Natural killer cell (primary cell): ENCODE results near the gene GABBR1. TPM values are rescaled to one million over a fixed set of nuclear protein-coding genes. Genes with fewer than 3 reads are reported as not detected.

ENCODE experiments used
- ATAC-seq, 3 donors: fragments of 150-1000 bp in 2 of 3; fragments of 200-7000 bp in 1 of 3; cut with Tn5 transposase; 1 replicate in 1 of 3; 2 replicates in 2 of 3; pipeline ENCODE4 v1.10.0; 2021; ENCODE audit warnings: mild to moderate bottlenecking in 2 of 3, moderate library complexity in 2 of 3
- DNase-seq, 2 donors: peaks; one replicate each; pipeline versions ENCODE4 v3.0.0 to v3.0.0-alpha.2; 2013 to 2021; ENCODE audit warnings: mixed read lengths in 1 of 2
- H3K27ac ChIP-seq: one replicate; pipeline ENCODE4 v1.5.1; 2013; ENCODE audit warnings: mild to moderate bottlenecking, low read length
- H3K27me3 ChIP-seq: one replicate; pipeline ENCODE4 v1.6.1; 2013; ENCODE audit warnings: low read length; ENCODE audit not compliant: control insufficient read depth, insufficient read depth
- H3K36me3 ChIP-seq: one replicate; pipeline ENCODE4 v1.6.1; 2013; ENCODE audit warnings: low read length; ENCODE audit not compliant: control insufficient read depth, insufficient read depth
- H3K4me1 ChIP-seq: one replicate; pipeline ENCODE4 v1.6.1; 2013; ENCODE audit warnings: low read length; ENCODE audit not compliant: control insufficient read depth, insufficient read depth
- H3K4me3 ChIP-seq: one replicate; pipeline ENCODE4 v1.5.1; 2013; ENCODE audit warnings: low read length
- H3K9me3 ChIP-seq: one replicate; pipeline ENCODE4 v1.6.1; 2013; ENCODE audit warnings: low read length; ENCODE audit not compliant: control insufficient read depth, insufficient read depth
- H3K27ac Mint-ChIP-seq, 2 donors: one replicate each; pipeline ENCODE4 v1.8.0; 2022; ENCODE audit warnings: mild to moderate bottlenecking in 2 of 2, mixed read lengths in 2 of 2, moderate library complexity in 1 of 2
- H3K27me3 Mint-ChIP-seq, 2 donors: one replicate each; pipeline ENCODE4 v1.8.0; 2022; ENCODE audit warnings: low read depth in 2 of 2, mixed read lengths in 2 of 2
- H3K36me3 Mint-ChIP-seq: one replicate; pipeline ENCODE4 v1.8.0; 2022; ENCODE audit warnings: mixed read lengths
- H3K4me1 Mint-ChIP-seq, 2 donors: one replicate each; pipeline ENCODE4 v1.8.0; 2022; ENCODE audit warnings: mixed read lengths in 2 of 2
- H3K4me3 Mint-ChIP-seq: one replicate; pipeline ENCODE4 v1.8.0; 2022; ENCODE audit warnings: mild to moderate bottlenecking, moderate library complexity, mixed read lengths
- H3K9me3 Mint-ChIP-seq, 2 donors: one replicate each; pipeline ENCODE4 v1.8.0; 2022; ENCODE audit warnings: mixed read lengths in 2 of 2
- CTCF ChIP-seq: fragments of 200-600 bp; IDR thresholded peaks from one replicate; pipeline ENCODE4 v1.8.0; 2022; ENCODE audit warnings: antibody characterized with exemption
- WGBS: methylation state at CpG from one replicate; pipeline ENCODE4 v1.1.7; 2013; ENCODE audit warnings: missing lambda C conversion rate; ENCODE audit not compliant: insufficient coverage; 5-methylcytosine and 5-hydroxymethylcytosine counted together
- intact Hi-C: fragments of 100-400 bp; cut with micrococcal nuclease; formaldehyde crosslinking; loops from one replicate; pipeline ENCODE4 v1.14.2; 2022
- total RNA-seq, 4 donors: library from RNA; stranded (reverse); fragments of 120-200 nt in 1 of 4; gene quantifications; one replicate each; pipeline versions ENCODE4 v1.2.3 to v1.2.4, GENCODE V29; 2013 to 2022

Gene GABBR1
- total RNA-seq, 3 donors from 2014 or later (not counting 1 experiment from before 2014, with no cell fraction given) = 7.6 to 12.8 (median 10.9) TPM

GRCh38 chr6:29590218-29590808, 42.7 kb downstream of the GABBR1 start:
- 100% methylated on average over 3 of the region's 4 CpGs for WGBS
- H3K27ac ChIP-seq = no peak overlapping the region
- intact Hi-C loops = no loop called here
- H3K9me3 Mint-ChIP-seq = no peaks in the 10 kb centered on the region
- no peak for TF ChIP-seq CTCF
- no peaks in the 10 kb centered on the region for H3K4me1 Mint-ChIP-seq
- no peak overlapping the region for H3K27ac Mint-ChIP-seq
- H3K36me3 ChIP-seq = no peaks in the 10 kb centered on the region
- H3K27me3 Mint-ChIP-seq = peaks cover 28 to 43% of the 10 kb centered on the region in 2 donors
- no peaks in the 10 kb centered on the region for H3K9me3 ChIP-seq
- no peaks in the 10 kb centered on the region for H3K27me3 ChIP-seq
- ATAC-seq (no peak), DNase-seq (no peak)
- no peak overlapping the region for H3K4me3 ChIP-seq
- H3K4me1 ChIP-seq = no peaks in the 10 kb centered on the region
- no peak overlapping the region for H3K4me3 Mint-ChIP-seq
- no peaks in the 10 kb centered on the region for H3K36me3 Mint-ChIP-seq

- Mint-ChIP-seq H3K27me3 (peaks cover 28 to 51% of the 10 kb centered on the region in 2 donors), H3K4me3 (no peak overlapping the region), H3K9me3 (no peaks in the 10 kb centered on the region), H3K27ac (no peak overlapping the region), H3K4me1 (no peaks in the 10 kb centered on the region), H3K36me3 (no peaks in the 10 kb centered on the region)
- Histone ChIP-seq H3K9me3 (no peaks in the 10 kb centered on the region), H3K36me3 (no peaks in the 10 kb centered on the region), H3K27ac (no peak overlapping the region), H3K4me1 (no peaks in the 10 kb centered on the region), H3K27me3 (no peaks in the 10 kb centered on the region), H3K4me3 (no peak overlapping the region)
- ATAC-seq (peak; percentile 70 to 85 (median 82)), DNase-seq (peak in 1 of 2 donors; percentile 79)
- WGBS = 4% methylated on average over 2 of the region's 3 CpGs
- TF ChIP-seq CTCF = peak; percentile 98
- intact Hi-C loops = loop anchor here (10.0 kb wide), 1 partner anchor 755 kb away; no protein-coding TSS in a partner anchor
Observed at GRCh38 chr6:29589423-29590048, 43.4 kb downstream of the GABBR1 start.

- Histone ChIP-seq H3K36me3 (no peaks in the 10 kb centered on the region), H3K9me3 (no peaks in the 10 kb centered on the region), H3K4me3 (no peak within 1 kb of the TSS), H3K4me1 (no peaks in the 10 kb centered on the region), H3K27me3 (no peaks in the 10 kb centered on the region), H3K27ac (no peak within 1 kb of the TSS)
- Mint-ChIP-seq H3K9me3 (no peaks in the 10 kb centered on the region), H3K27me3 (peaks cover 22 to 51% of the 10 kb centered on the region in 2 donors), H3K27ac (no peak within 1 kb of the TSS), H3K4me3 (no peak within 1 kb of the TSS), H3K36me3 (no peaks in the 10 kb centered on the region), H3K4me1 (no peaks in the 10 kb centered on the region)
- no peak for ATAC-seq
- TF ChIP-seq CTCF = no peak
- intact Hi-C loops = loop anchor here (10.0 kb wide), 1 partner anchor 750 kb away; no protein-coding TSS in a partner anchor
- DNase-seq = no peak
Observed at GRCh38 chr6:29584821-29585220, 48.2 kb downstream of the GABBR1 start, which contains the start of gene OR2H2. OR2H2 (plus strand) TSS chr6:29585121; CDS start chr6:29587945, 2,824 bp downstream.
